NCI-H1092 (cell line): ENCODE measurements around the gene WAS.
"Not testable (repeated sequence)": the region's sequence is repeated elsewhere in the genome, so short reads cannot be mapped to it uniquely, and the experiment has no call there.

ENCODE experiments used
- DNase-seq: peaks from one replicate; lab custom pipeline; 2025; lab: John Stamatoyannopoulos, UW

WAS gene

DNA sequence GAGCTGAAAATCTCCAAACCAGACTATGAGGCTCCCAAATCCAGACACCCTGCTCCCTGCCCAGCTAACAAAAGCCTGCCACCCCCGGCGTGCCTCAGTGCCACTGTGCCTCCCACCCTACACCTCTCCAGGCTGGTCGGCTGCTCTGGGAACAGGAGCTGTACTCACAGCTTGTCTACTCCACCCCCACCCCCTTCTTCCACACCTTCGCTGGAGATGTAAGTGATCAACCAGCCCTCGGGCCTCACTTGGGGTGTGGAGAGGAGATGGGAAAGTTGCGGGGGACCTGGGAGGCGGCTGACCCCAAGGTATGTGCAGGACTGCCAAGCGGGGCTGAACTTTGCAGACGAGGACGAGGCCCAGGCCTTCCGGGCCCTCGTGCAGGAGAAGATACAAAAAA, 1.8 kb downstream of the WAS start:
- no peak for DNase-seq

DNA sequence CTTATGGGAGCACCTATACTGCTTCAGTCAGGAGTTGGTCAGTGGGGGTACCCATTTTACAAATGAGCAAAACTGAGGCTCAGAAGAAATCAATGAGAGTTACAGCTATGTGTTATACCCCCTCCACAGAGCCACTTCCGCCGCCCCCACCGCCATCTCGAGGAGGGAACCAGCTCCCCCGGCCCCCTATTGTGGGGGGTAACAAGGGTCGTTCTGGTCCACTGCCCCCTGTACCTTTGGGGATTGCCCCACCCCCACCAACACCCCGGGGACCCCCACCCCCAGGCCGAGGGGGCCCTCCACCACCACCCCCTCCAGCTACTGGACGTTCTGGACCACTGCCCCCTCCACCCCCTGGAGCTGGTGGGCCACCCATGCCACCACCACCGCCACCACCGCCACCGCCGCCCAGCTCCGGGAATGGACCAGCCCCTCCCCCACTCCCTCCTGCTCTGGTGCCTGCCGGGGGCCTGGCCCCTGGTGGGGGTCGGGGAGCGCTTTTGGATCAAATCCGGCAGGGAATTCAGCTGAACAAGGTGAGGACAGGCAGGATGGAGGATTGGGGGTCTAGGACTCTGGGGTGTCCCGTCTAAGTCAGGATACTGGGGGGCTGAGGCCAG, 5.0 kb downstream of the WAS start:
- no peak for DNase-seq

DNA sequence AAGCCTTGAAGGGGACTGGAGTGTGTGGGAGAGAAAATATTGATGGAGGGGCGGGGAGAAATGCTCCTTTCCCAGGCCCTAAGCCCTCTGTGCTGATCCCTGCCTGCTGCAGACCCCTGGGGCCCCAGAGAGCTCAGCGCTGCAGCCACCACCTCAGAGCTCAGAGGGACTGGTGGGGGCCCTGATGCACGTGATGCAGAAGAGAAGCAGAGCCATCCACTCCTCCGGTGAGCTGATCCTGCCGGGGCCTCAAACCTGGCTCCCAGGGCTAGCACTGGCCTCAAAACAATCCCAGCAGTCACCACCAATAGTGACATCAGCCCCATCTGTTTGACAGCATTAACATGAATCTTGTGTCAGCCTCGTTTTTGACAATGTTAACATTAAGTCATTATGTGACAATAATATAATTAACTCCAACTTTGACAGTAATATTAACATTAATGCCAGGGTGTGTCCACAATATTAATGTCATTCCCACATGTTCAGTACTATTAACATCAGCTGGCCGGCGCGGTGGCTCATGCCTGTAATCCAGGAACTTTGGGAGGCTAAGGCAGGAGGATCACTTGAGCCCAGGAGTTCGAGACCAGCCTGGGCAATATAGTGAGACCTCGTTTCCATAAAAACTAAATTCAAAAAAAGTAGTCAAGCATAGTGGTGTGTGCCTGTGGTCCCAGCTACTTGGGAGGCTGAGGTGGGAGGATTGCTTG, 5.8 kb downstream of the WAS start:
- no peak for DNase-seq

DNA sequence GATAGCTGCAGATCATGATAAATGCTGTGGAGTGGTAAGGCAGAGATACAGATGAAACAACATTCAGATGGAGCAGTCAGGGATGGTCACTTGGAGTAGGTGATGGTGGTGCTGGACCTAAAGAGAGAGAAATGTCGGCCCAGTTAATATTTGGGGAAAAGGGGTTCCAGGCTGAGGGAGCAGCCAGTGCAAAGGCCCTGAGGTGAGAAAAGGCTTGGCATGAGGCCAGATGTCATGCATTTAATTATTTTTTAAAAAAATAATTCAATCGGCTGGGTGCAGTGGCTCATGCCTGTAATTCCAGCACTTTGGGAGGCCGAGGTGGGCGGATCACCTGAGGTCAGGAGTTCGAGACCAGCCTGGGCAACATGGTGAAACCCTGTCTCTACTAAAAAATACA, 8.1 kb downstream of the WAS start:
- DNase-seq: not testable (repeated sequence)

DNA sequence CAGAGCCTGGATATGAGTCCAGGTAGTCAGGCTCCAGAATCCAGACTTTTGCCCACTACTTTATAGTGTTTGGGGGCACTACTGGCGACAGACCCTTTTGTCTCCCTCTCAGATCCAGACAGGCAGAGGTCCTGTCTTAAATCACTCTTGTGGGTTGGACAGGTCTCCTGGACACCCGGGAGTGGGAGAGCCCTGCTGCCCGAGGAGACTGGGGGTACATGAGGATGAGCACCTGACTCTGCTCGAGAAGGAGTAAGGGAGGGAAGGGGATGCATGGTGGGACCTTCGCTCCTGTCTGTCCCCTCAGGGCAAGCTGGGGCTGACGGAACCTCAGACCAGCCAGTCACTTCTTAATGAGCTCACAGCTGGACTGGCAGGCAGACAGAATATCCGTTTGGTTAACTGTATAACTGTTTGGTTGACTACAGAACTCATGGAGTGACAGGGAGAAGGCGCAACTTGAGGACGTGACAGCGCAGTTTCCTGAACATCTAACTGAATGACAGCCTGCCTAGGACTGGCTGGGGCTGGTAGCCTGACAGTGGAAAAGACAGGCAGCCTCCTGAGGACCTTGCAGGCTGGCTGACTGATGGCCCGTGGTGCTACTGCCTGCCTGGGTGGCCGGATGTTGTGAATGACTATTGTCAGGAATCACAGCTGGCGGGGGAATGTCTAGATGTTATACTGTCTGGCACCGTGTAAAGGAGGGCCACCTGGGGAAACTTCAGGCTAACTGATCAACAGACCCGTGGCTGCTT, 11.4 kb downstream of the WAS start:
- DNase-seq: no peak

DNA sequence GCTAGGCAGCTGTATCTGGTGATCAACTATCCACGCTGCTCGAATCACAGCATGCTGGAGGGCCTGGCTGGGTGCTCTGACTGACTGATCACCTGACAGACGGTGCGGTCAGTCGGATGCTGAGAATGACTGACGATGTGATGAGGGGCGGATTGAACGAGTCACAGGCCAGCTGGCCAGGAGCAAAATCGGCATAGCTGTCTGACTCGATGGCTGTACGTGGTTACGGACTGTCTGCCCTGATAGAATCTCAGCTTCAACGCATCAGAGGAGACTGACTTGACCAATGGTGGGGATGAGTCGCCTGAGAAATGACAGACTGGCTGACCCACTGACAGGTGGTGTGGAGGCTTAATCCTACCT, 11.9 kb downstream of the WAS start:
- DNase-seq: no peak

DNA sequence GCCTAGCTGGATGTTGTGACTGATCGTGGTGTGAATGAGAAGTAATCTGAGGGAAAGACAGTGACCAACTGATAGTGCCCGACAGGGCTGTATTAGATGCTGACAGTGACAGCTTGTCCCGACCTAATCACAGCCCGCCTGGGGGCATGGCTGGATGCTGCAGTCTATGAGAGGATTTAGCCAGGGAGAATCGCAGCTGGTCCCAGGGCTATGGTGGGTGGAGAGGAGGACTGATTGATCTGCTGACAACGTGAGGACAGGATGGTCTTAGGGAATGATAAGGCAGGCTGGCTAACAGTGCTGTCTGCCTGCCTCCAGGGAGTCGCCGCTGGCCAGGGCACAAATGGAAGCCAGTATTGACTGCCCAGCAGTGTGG, 12.3 kb downstream of the WAS start:
- no peak for DNase-seq

DNA sequence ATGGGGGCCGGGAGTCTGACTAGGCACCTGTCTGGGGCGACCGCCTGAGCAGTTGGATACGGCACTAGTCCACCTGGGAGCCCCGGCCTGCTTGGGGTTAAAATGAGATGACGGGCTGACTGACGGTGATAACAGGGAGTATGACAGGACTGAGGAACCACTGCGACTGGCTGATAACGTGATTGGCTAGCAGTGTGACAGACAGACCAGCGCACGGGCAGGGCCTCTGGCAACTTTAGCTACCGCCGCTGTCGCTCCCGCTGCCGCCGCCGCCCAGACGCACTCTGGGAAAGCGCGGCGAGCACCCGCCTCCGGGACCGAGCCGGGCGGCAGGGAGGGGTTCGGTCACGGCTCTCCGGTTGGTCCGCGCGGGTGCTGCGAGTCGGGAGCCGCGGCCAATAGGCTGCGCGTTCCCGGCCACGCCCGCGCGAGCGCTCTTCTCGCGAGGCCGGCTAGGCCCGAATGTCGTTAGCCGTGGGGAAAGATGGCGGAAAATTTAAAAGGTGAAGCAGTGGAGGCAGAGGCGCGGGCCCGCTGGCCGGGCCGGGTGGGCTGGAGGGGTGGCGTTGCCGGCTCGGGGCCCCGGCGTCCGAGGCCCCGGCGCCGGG, 12.8 kb downstream of the WAS start, which contains the start of gene SUV39H1:
TSS of gene SUV39H1 (plus strand) at position 434 of the 608 bp plus-strand sequence. CDS start at position 485, 51 bp downstream.
- peak; percentile 92 for DNase-seq

DNA sequence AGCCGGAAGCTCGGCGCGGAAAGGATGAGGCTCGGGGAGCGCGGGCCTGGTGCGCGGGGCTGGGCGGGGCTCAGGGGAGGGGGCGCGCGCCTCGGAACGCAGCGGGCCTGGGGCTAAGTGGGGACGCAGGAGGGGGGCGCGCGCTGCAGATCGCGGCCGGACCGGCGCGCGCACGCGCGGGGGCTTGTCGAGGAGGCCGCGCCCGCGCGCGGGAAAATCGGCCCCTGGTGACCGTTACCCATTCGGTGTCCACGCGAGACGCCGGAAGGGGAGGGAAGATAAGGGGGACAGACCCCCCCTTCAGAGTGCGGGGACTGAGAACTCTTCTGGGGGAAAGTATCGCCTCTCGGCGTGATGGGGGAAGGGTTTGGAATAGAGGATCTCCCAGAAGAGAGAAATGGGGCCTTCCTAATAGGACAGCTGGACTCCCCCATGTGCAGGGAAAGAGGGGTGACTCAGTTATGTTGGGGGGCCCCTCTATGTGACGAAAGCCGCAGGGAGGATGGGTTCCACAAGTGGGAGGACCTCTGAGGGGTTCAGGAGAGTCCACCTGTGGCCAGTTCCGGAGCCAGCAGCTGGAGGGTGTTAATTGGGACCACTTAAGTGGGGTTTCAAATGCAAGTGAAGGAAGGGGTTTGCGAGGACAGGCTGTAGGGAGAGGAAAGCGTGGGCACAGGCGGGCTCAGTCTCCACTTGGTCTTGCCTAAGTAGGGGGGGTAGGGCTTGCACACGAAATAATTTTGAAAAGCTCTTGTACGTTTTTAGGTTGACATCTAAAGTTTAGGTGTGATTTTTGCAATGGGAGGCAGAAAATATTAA, 13.5 kb downstream of the WAS start:
- peak; percentile 70 for DNase-seq

DNA sequence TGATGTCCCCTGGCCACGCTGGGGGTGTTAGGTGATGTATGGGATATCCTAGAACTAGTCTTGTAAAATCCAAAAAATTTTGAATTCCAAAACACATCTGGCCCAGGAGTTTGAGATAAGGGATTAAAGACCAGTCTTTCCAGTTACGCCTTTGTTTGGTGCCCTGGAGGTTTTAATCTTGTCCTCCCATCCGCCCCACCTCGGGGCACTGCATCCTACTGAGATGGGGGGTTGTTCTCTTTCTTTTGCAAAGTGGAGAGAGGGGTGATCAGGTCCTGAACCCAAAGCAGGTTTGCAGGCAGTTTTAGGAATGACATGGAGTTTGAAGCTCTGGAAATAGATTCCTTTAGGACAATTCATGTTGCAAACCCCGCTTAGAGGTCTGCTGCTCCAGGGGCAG, 14.7 kb downstream of the WAS start:
- DNase-seq: no peak

DNA sequence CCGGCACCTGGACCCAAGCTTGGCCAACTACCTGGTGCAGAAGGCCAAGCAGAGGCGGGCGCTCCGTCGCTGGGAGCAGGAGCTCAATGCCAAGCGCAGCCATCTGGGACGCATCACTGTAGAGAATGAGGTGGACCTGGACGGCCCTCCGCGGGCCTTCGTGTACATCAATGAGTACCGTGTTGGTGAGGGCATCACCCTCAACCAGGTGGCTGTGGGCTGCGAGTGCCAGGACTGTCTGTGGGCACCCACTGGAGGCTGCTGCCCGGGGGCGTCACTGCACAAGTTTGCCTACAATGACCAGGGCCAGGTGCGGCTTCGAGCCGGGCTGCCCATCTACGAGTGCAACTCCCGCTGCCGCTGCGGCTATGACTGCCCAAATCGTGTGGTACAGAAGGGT, 16.6 kb downstream of the WAS start:
- no peak for DNase-seq

DNA sequence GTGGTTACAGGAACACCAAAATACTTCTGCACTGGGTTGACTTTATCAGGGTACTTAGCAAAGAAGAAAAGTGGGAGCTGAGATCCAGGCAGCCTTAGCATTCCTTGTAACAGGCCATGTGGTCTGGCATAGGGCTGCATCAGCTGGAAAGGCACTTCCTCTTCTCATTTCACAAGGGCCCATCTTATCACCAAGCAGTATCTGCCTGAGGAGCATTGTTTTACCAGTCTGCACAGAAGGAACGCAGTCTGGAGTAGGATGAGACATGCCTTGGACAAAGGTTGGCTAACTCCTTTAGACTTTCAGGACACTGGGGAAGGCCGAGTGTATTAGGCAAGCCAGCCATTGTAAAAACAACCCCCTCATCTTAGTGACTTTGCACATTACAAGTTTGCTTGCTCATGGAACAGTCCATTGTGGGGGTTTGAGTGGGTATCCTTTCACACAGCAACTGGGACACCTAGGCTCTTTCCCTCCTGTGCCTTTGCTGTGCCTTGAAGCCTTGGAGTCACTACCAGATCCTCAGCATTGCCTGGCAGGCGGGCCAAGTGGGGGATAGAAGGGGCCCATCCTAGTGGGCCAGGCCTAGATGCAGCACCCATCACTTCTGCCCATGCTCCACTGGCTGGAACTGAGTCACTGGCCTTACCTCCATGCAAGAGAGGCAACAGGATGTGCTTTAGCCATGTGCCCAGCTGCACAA, 17.5 kb downstream of the WAS start:
- no peak for DNase-seq

DNA sequence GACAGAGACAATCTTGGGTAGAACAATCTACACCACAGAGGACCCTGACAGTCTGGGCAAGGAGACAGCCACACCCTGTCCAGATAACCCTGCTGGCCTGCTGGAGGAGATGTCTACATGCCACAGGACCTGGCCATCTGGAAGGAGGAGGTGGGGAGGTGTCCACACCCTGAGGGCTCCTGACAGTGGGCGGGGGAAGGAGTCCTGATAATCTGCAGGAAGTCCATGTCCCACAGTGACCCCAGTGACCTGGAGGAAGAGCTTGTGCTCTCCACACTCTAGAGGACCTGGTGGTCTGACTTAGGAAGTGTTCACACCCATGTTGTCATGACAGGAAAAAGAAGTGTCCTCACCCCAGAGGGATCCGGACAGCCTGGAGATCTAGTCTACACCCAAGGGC, 18.4 kb downstream of the WAS start:
- DNase-seq: no peak

DNA sequence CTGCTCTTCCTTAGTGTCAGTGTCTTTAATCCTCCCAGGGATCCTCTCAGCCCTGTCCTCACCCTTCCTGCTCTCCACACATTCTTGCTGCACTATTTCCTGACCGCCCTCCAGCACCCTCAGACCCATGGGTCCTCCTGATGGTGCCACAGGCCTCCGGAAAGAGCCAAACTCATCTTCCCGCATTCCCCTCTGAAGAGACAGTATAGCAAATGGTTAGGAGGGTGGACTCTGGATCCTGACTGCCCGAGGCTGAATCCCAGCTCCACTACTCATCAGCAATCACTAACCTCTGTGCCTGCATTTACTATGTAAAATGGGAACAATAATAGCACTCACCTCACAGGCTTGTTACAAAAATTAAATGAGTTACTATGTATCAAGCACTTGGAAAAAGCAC, 19.1 kb downstream of the WAS start:
- DNase-seq: no peak

DNA sequence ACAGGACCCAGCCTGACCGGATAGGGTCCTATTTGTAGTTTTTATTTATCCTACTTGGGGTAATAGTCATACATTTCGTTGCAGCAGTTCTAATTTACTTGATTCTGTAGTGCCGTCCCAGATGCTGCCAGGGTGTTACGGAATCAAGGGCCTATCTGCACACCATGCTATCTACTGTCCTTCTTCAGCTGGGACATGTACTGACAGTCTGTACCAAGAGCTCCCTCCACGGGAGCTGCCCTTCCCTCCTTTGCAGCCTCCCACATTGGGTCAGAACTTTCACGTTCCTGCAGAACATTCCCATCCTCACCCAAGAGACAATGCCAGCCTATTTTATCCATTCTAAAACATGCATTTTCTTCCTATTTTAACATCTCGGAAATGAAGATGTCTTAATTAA, 19.6 kb downstream of the WAS start:
- DNase-seq: no peak

DNA sequence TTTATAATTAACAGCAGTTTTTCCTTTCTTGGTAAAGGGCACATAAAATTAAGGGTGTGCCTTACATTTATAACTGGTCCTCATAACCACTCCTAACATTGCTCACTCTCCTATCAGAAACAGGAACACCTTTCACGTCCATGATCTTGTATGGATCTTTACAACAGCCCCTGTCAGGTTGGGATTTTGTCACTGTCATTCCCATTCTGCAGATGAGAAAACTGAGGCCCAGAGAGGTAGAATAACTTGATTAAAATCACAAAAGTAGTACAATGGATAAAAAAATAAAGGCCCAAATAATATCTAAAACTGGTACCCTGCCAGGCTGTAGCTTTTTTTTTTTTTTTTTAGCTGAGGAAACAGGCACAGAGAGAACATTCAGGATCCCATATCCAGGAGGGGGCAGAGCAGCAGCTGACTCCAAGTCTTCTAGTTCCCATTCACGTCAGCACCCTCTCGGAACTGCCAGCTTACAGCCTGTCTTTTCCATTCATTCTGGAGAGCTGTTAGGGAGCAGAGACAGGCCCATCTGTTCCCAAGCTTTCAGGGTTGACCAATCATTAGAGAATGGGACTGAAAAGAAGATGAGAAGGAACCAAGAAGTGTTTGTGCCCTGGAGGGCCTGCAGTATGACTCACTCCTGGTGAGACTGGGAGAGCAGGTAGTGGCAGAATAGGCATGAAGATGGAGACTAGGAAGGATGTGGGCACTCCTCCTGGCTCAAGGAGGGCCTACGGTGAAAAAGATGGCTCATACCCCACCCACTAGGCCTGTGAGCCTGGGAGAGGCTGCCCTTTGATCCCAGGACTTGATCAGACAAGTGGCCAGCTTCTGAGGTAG, 20.3 kb downstream of the WAS start:
- no peak for DNase-seq

DNA sequence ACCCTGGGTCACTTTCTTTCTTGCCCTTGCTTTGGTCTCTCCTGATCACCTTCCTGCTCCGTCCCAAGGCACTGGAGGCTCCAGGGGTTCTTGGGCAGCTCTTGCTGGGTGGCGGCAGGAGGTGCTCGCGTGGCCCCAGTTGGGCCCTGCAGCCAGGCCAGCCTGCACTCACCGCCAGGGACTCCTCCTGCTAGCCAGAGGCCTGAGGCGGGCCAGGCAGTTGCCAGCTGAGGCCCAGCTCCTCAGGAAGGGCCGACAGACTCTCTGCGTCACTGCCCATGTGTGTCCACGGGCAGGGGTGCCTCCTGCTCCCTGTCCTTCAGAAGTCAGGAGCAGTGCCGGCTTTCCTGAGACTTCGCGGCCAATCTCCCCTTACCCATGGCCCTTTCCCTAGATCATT, 22.3 kb downstream of the WAS start:
- DNase-seq: no peak

DNA sequence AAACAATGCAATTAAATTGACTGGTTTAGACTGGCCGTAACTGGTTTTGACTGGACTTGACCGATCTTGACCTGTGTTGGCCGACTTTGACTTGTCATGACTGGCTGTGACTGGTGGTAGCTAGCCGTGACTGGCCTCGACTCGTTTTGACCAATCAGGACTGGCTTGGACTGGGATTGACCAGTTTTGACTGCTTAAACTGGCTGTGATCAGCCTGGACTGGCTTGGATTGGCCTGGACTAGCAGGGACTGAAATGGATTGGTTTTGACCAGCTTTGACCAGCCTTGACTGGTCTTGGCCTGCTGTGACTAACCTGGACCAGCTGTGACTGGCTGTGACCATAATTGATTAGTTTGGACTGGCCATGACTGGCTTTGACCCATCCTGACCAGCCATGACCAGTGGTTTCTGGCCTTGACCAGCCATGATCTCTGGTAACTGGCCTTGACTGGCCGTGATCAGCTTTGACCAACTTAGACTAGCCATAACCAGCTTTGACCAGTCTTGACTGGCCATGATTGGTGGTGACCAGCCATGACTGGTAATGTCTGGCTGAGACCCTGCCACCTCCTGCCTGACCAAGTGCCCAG, 26.0 kb downstream of the WAS start:
- DNase-seq: no peak

DNA sequence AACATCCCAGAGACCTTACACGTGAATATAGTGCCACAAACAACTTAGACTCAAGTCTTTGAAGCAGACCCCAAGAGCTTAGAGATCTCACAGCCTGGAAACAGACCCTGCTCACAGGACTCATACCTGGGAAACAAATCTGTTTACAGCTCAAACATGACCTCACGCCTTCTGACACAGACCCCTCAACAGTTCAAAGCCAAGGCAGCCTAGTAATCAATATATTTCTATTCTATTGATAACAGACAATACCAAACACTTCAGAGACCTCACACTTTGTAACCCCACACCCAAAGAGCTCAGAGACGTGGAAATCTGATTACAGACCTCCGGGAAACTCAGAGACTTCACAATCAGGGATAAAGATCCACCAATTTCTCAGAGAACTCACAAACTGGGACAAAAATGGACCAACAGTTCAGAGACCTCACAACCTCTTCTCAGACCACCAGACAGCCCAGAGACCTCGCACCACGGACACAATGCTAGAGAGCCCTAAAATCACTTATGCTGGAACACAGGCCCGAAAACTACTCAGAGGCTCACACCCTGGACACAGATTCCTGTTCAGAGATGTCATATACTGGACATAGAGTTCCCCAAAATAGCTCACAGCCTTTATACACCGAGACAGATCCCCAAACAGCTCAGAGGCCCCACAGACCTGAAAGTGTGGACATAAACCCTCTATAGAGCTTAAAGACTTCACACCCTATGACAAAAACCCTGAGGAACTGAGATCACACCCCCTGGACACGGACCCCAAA, 27.7 kb downstream of the WAS start:
- no peak for DNase-seq
